GM18868 (cell line): Measurements from ENCODE around the gene DCHS2.
"Not testable (repeated sequence)": the region's sequence is repeated elsewhere in the genome, so short reads cannot be mapped to it uniquely, and the experiment has no call there.

Experiments used
- ATAC-seq: cut with Tn5 transposase; IDR thresholded peaks from one replicate; pipeline ENCODE4 v1.9.1; 2021; ENCODE audit warnings: mild to moderate bottlenecking, moderate library complexity; ENCODE audit not compliant: unreplicated experiment

Gene DCHS2

GRCh38 chr4:154231806-154232478, 259.7 kb downstream of the DCHS2 start:
- ATAC-seq = no peak

GRCh38 chr4:154230723-154231122, 260.9 kb downstream of the DCHS2 start:
- ATAC-seq = no peak

GRCh38 chr4:154230091-154230490, 261.5 kb downstream of the DCHS2 start:
- no peak for ATAC-seq

- no peak for ATAC-seq
Measured at GRCh38 chr4:154222875-154223274, 268.7 kb downstream of the DCHS2 start.

GRCh38 chr4:154218051-154218450, 273.5 kb downstream of the DCHS2 start:
- no peak for ATAC-seq

GRCh38 chr4:154217384-154217783, 274.2 kb downstream of the DCHS2 start:
- ATAC-seq = not testable (repeated sequence)

- ATAC-seq = no peak
Measured at GRCh38 chr4:154211506-154211905, 280.1 kb downstream of the DCHS2 start.

GRCh38 chr4:154208424-154208823, 283.2 kb downstream of the DCHS2 start:
- ATAC-seq = no peak

GRCh38 chr4:154205471-154205870, 286.1 kb downstream of the DCHS2 start:
- no peak for ATAC-seq

GRCh38 chr4:154194649-154195048, 296.9 kb downstream of the DCHS2 start:
- no peak for ATAC-seq

GRCh38 chr4:154192585-154192984, 299.0 kb downstream of the DCHS2 start:
- ATAC-seq = no peak

- no peak for ATAC-seq
Measured at GRCh38 chr4:154189346-154189745, 302.3 kb downstream of the DCHS2 start.

- no peak for ATAC-seq
Measured at GRCh38 chr4:154186888-154187287, 304.7 kb downstream of the DCHS2 start.

GRCh38 chr4:154186035-154186434, 305.6 kb downstream of the DCHS2 start:
- ATAC-seq = no peak

- ATAC-seq = no peak
Measured at GRCh38 chr4:154184238-154184637, 307.4 kb downstream of the DCHS2 start.

- no peak for ATAC-seq
Measured at GRCh38 chr4:154183264-154183663, 308.3 kb downstream of the DCHS2 start.
